Stimulated activated naive CD8-positive, alpha-beta T cell treated with anti-CD3 and anti-CD28 coated beads, Interleukin-15, Interleukin-2, amounts not matched to agents 100 ng/mL and 50 ng/mL, for 24 hours (primary cell): ENCODE results near the gene SNX27.
"Not testable (repeated sequence)": the region's sequence is repeated elsewhere in the genome, so short reads cannot be mapped to it uniquely, and the experiment has no call there.

Experiments used
- H3K27ac Mint-ChIP-seq: one replicate; pipeline ENCODE4 v1.8.0; 2021; ENCODE audit warnings: mild to moderate bottlenecking, mixed read lengths
- H3K27me3 Mint-ChIP-seq: one replicate; pipeline ENCODE4 v1.8.0; 2021; ENCODE audit warnings: mixed read lengths
- H3K36me3 Mint-ChIP-seq: one replicate; pipeline ENCODE4 v1.8.0; 2021; ENCODE audit warnings: low read depth, mixed read lengths
- H3K4me1 Mint-ChIP-seq: one replicate; pipeline ENCODE4 v1.8.0; 2021; ENCODE audit warnings: low read depth, mixed read lengths
- H3K4me3 Mint-ChIP-seq: one replicate; pipeline ENCODE4 v1.8.0; 2021; ENCODE audit warnings: mild to moderate bottlenecking, mixed read lengths
- H3K9me3 Mint-ChIP-seq: one replicate; pipeline ENCODE4 v1.8.0; 2021; ENCODE audit warnings: mixed read lengths

The SNX27 gene

DNA sequence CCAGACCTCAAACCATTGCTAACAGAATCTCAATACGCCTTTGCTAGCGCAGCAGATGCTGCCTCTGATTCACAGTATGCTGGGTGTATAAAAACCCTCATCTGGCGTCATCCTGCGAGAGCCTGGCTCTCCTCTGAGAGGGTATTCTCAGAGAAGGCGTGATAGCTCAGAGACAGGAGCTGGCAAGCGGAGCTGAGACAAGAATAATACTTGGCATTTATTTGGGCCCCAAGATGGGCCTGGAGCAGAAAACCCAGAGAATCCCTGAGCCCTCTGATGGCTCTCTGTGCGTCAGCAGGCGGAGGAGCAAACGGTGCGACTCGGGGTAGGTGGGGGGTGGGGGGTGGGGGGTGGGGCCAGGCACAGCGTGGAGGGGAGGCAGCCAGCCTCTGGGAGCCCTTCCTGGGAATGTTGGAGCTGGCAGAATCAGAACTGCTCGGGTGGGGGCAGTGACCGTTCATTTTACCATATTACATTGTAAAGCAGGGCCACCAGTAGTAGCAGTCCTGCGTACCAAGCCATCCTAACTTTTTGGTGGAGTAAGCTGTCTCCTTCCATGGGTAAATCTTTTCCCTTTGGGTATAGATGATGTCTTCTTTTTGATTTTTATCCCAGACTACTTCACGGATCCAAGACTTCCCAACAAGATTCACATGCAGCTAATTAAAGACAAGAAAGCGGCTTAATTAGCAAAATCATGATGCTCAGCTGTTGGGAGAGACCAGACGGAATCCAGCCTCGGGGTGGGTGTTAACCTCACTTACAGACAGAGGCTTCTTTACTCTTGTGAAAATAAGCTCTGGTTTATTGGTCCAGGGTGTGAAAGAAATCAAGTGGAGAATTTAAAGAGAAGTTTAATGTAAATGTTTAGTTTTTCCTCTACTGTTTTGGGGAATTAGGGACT is 116.6 kb downstream of the SNX27 start:
- Mint-ChIP-seq H3K4me1 (no peaks in the 10 kb centered on the region), H3K9me3 (no peaks in the 10 kb centered on the region), H3K36me3 (no peaks in the 10 kb centered on the region), H3K27me3 (peaks cover 65% of the 10 kb centered on the region), H3K27ac (no peak overlapping the region), H3K4me3 (no peak overlapping the region)

DNA sequence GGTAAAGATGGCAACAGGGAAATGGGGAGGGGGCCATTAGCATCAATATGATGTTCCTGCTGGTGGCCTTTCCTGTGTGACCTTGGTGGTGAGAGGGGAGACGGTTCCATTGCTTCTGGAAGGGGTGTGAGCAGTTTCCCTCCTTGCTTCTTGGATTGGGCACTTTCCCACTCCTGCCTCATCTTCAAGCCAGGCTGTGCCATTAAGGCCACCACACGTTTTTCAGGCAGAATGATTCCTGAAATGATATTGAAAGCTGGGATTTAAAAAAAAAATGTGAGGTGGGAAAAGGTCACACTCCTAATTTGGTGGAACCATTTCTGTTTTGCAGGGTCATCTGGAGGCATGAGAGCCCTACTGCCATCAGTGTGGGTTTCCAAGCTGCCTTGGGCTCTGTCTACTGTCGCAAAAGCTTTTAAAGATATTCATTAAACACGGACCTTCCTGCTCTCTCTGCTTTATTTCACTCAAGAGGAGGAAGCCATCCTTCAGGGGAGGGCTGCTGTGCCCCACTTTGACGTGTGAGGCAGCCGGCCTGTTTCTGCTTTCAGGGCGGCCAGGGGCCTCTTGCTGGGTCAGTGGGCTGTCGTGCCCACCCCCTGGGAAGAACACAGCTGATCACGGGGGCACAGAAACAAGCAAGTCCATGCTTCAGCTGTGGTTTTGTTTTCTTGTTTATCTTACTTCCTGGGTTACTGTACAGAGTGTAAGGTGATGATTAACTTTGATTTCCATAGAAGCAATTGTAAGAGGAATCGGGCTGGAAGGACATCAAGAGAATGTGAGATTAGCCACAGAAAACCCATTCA is 117.5 kb downstream of the SNX27 start:
- Mint-ChIP-seq H3K4me1 (no peaks in the 10 kb centered on the region), H3K27ac (no peak overlapping the region), H3K36me3 (no peaks in the 10 kb centered on the region), H3K9me3 (no peaks in the 10 kb centered on the region), H3K4me3 (no peak overlapping the region), H3K27me3 (peaks cover 56% of the 10 kb centered on the region)

DNA sequence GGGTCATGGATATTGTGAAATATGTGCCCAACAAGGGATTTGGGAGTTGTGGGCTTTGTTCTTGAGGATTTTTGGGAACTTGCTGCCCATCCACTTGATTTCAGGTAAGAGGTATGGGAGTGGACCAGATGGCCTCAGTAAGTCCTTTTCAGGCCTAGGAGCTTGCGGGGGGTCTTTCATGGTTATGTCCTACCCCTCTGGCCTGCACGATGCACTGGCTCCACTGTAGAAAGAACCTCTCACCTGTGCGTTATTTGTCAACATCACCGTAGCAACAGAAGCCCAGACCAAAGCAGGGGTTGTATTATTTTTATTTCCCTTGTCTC is 118.1 kb downstream of the SNX27 start:
- H3K27ac Mint-ChIP-seq: no peak overlapping the region
- peaks cover 54% of the 10 kb centered on the region for H3K27me3 Mint-ChIP-seq
- no peaks in the 10 kb centered on the region for H3K9me3 Mint-ChIP-seq
- H3K36me3 Mint-ChIP-seq: no peaks in the 10 kb centered on the region
- H3K4me1 Mint-ChIP-seq: no peaks in the 10 kb centered on the region
- no peak overlapping the region for H3K4me3 Mint-ChIP-seq

DNA sequence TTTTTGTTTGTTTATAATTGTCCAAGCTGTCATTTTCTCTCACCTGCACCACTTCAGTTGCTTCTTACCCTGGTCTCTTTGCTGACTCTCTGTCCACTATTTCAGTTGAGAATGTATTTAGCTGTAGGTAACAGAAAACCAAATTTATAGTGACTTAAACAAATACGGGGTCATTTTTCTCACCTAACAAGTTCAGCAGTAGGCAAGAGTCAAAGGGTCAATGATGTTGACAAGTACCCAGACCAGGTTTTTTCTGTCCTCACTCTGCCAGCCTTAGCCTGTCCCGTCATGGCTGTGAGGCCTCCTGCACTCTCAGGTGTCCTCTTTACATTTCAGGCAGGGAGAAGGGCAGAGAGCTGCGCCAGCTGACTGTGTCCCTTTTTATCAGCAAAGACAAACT is 121.3 kb downstream of the SNX27 start:
- Mint-ChIP-seq H3K4me1 (no peaks in the 10 kb centered on the region), H3K4me3 (no peak overlapping the region), H3K27ac (no peak overlapping the region), H3K9me3 (peaks cover 6% of the 10 kb centered on the region), H3K36me3 (no peaks in the 10 kb centered on the region), H3K27me3 (peaks cover 28% of the 10 kb centered on the region)

DNA sequence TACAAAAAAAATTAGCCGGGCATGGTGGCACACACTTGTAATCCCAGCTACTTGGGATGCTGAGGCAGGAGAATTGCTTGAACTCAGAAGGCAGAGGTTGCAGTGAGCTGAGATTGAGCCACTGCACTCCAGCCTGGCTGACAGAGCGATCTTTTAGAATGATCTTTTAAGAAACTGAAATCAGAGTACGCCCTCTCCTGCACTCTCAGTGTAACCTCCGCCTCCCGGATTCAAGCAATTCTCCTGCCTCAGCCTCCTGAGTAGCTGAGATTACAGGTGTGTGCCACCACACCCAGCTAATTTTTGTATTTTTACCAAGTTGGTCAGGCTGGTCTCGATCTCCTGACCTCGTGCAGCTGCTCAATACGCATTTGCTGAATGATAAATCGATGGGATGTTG is 122.1 kb downstream of the SNX27 start:
- peaks cover 20% of the 10 kb centered on the region for H3K27me3 Mint-ChIP-seq
- not testable (repeated sequence) for H3K36me3 Mint-ChIP-seq, H3K27ac Mint-ChIP-seq, H3K9me3 Mint-ChIP-seq, H3K4me3 Mint-ChIP-seq, H3K4me1 Mint-ChIP-seq

DNA sequence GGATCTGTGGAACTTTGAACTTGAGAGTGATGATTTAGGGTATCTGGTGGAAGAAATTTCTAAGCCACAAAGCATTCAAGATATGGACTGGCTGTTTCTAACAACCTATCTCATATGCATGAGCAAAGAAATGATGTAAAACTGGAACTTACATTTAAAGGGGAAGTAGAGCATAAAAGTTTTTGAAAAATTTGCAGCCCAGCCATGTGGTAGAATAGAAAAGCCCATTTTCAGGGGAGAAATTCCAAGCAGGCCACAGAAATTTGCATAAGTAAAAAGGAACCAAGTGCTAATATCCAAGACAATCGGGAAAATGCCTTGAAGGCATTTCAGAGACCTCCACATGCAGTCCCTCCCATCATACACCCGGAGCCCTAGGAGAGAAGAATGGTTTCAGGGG is 125.2 kb downstream of the SNX27 start:
- Mint-ChIP-seq H3K27me3 (peaks cover 3% of the 10 kb centered on the region), H3K36me3 (no peaks in the 10 kb centered on the region), H3K9me3 (peaks cover 6% of the 10 kb centered on the region), H3K4me1 (no peaks in the 10 kb centered on the region), H3K27ac (no peak overlapping the region), H3K4me3 (no peak overlapping the region)

DNA sequence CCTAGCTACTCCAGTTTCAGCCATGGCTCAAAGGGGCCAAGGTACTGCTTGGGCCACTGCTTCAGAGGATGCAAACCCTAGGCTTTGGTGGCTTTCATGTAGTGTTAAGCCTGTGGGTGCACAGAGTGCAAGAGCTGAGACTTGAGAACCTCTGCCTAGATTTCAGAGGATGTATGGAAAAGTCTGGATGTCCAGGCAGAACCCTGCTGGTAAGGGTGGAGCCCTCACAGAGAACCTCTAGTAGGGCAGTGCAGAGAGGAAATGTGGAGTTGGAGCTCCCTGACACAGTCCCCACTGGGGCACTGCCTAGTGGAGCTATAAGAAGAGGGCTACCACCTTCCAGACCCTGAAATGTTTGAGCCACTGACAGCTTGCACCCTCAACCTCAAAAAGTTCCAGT is 125.6 kb downstream of the SNX27 start:
- Mint-ChIP-seq H3K9me3 (peaks cover 6% of the 10 kb centered on the region), H3K36me3 (no peaks in the 10 kb centered on the region), H3K27ac (no peak overlapping the region), H3K4me3 (no peak overlapping the region), H3K27me3 (peaks cover 3% of the 10 kb centered on the region), H3K4me1 (no peaks in the 10 kb centered on the region)

DNA sequence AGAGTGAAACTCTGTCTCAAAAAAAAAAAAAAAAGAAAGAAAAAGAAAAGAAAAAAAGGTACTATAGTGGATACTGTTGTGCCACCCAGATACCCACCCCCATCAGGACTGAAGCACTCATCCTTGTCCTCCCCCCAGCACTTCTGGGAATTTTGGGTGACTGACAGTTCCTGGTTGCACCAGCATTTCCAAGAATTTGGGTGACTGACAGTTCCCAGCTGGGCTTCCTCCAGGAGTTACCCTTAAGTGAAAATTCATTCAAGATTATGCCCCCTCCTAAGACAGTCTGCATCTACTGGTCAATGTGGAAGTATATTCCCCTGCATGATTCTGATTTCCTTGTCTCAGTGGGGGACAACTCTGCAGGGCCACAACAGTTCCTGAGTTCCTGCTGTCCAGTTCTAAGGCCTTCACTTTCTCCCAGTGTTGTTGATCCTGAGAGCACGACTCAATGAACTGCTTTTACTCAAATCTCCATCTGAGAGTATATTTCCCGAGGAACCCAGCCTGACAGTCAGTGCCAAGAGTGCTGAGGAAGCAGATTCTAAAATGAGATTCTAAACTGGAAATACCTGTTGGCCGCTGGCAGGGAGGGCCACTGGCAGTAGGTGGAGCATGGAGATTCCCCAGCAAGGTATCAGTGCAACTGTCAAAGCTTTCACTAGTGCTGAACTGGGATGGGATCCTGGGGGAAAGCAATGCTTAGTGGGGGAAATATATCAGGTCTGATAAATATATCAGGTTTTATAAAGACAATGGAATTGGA is 127.9 kb downstream of the SNX27 start:
- Mint-ChIP-seq H3K36me3 (no peaks in the 10 kb centered on the region), H3K9me3 (peaks cover 6% of the 10 kb centered on the region), H3K4me1 (no peaks in the 10 kb centered on the region), H3K4me3 (no peak overlapping the region), H3K27me3 (peaks cover 1% of the 10 kb centered on the region), H3K27ac (no peak overlapping the region)

DNA sequence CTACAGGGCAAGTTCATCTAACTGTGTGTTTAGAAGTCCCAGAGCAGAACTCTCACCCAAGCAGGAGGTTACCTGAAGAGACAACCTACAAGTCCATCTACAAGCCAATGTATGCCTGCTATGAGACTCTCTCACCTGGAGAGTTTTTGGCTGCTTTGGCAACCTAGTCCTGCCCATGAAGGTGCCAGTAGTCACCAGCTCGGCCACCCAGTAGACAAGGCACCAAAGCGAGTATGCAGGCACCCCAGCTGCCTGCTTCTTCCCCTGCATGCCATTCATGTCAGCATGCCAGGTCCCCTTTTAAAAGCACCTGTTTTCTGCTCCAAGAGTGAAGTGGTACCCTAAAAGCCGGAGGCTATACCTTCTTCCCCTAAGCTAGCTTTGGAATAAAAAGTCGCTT is 129.7 kb downstream of the SNX27 start:
- peaks cover 14% of the 10 kb centered on the region for H3K27me3 Mint-ChIP-seq
- peaks cover 5% of the 10 kb centered on the region for H3K9me3 Mint-ChIP-seq
- H3K27ac Mint-ChIP-seq: no peak overlapping the region
- no peaks in the 10 kb centered on the region for H3K36me3 Mint-ChIP-seq
- H3K4me1 Mint-ChIP-seq: no peaks in the 10 kb centered on the region
- no peak overlapping the region for H3K4me3 Mint-ChIP-seq
